Activated CD4-positive, alpha-beta T cell treated with anti-CD3 and anti-CD28 coated beads, Interleukin-2, amount 50 U/mL, for 1 hour (primary cell): ENCODE data around the gene IHH.

Source experiments
- DNase-seq: peaks from one replicate; pipeline ENCODE4 v3.0.0-alpha.2; 2020

IHH gene

GRCh38 chr2:219037783-219038499 lies 22.8 kb downstream of the IHH start:
- no peak for DNase-seq

GRCh38 chr2:219035942-219036341 lies 24.8 kb downstream of the IHH start:
- no peak for DNase-seq

GRCh38 chr2:219034823-219035222 lies 25.9 kb downstream of the IHH start:
- DNase-seq, result no peak

- no peak for DNase-seq
Measured at GRCh38 chr2:219032051-219032745, 28.5 kb downstream of the IHH start.

GRCh38 chr2:219031005-219031738 lies 29.5 kb downstream of the IHH start:
- no peak for DNase-seq

GRCh38 chr2:219030177-219030940 lies 30.4 kb downstream of the IHH start:
- no peak for DNase-seq

GRCh38 chr2:219029829-219030165 lies 30.9 kb downstream of the IHH start:
- peak; percentile 73 for DNase-seq

- no peak for DNase-seq
Measured at GRCh38 chr2:219028996-219029828, 31.5 kb downstream of the IHH start.

- no peak for DNase-seq
Measured at GRCh38 chr2:219028141-219028540, 32.6 kb downstream of the IHH start.

GRCh38 chr2:219027511-219028055 lies 33.1 kb downstream of the IHH start:
- no peak for DNase-seq

- DNase-seq, result no peak
Measured at GRCh38 chr2:219026946-219027345, 33.8 kb downstream of the IHH start.

GRCh38 chr2:219025637-219026585 lies 34.8 kb downstream of the IHH start:
- DNase-seq, result no peak

- DNase-seq, result no peak
Measured at GRCh38 chr2:219024059-219024458, 36.7 kb downstream of the IHH start.

- no peak for DNase-seq
Measured at GRCh38 chr2:219023045-219023605, 37.6 kb downstream of the IHH start.

GRCh38 chr2:219022616-219023015 lies 38.1 kb downstream of the IHH start:
- no peak for DNase-seq

GRCh38 chr2:219022041-219022440 lies 38.7 kb downstream of the IHH start:
- DNase-seq, result no peak

- no peak for DNase-seq
Measured at GRCh38 chr2:219021591-219021990, 39.1 kb downstream of the IHH start.

GRCh38 chr2:219020604-219021365 lies 39.9 kb downstream of the IHH start:
- no peak for DNase-seq

- no peak for DNase-seq
Measured at GRCh38 chr2:219019436-219019835, 41.3 kb downstream of the IHH start.

- DNase-seq, result no peak
Measured at GRCh38 chr2:219018726-219019125, 42.0 kb downstream of the IHH start.
